ENCODE results near the gene SAMD8. TPM values are rescaled to one million over a fixed set of nuclear protein-coding genes. Genes with fewer than 3 reads are reported as not detected.
"Not testable (repeated sequence)": the region's sequence is repeated elsewhere in the genome, so short reads cannot be mapped to it uniquely, and the experiment has no call there.

SAMD8 gene
- total RNA-seq, 2 donors from 2014 or later, result 25.2 to 34.2 TPM

GRCh38 chr10:75205908-75206307, 94.5 kb downstream of the SAMD8 start:
- H3K36me3 Mint-ChIP-seq (ENCODE audit: low read depth), result peaks cover 7% of the 10 kb centered on the region
- H3K27me3 Mint-ChIP-seq, result no peaks in the 10 kb centered on the region
- peaks cover 8% of the 10 kb centered on the region for H3K4me1 Mint-ChIP-seq

GRCh38 chr10:75206638-75207037, 95.2 kb downstream of the SAMD8 start:
- DNase-seq, result not testable (repeated sequence)

More at GRCh38 chr10:75205908-75206307, 94.5 kb downstream of the SAMD8 start:
- Mint-ChIP-seq H3K27ac (no peak overlapping the region), H3K4me3 (no peak overlapping the region)
- no peak for DNase-seq
- no peak for ATAC-seq
- H3K9me3 ChIP-seq (ENCODE audit: control insufficient read depth, low read length, poor library complexity, severe bottlenecking), result no peaks in the 10 kb centered on the region

GRCh38 chr10:75207079-75207856, 95.8 kb downstream of the SAMD8 start:
- no peaks in the 10 kb centered on the region for H3K9me3 ChIP-seq (ENCODE audit: control insufficient read depth, low read length, poor library complexity, severe bottlenecking)
- H3K4me1 Mint-ChIP-seq, result peaks cover 18% of the 10 kb centered on the region
- peaks cover 2% of the 10 kb centered on the region for H3K36me3 Mint-ChIP-seq (ENCODE audit: low read depth)
- DNase-seq, result no peak
- H3K27me3 Mint-ChIP-seq, result no peaks in the 10 kb centered on the region
- no peak overlapping the region for H3K4me3 Mint-ChIP-seq
- no peak for ATAC-seq
- H3K27ac Mint-ChIP-seq, result no peak overlapping the region

More at GRCh38 chr10:75206638-75207037, 95.2 kb downstream of the SAMD8 start:
- H3K4me1 Mint-ChIP-seq, result peaks cover 12% of the 10 kb centered on the region
- not testable (repeated sequence) for H3K27ac Mint-ChIP-seq; H3K9me3 ChIP-seq (ENCODE audit: control insufficient read depth, low read length, poor library complexity, severe bottlenecking); H3K27me3 Mint-ChIP-seq; H3K4me3 Mint-ChIP-seq; H3K36me3 Mint-ChIP-seq (ENCODE audit: low read depth); ATAC-seq

GRCh38 chr10:75207857-75208144, 96.3 kb downstream of the SAMD8 start:
- Mint-ChIP-seq H3K4me3 (no peak overlapping the region), H3K4me1 (peaks cover 23% of the 10 kb centered on the region), H3K27me3 (no peaks in the 10 kb centered on the region), H3K36me3 (ENCODE audit: low read depth) (peaks cover 2% of the 10 kb centered on the region), H3K27ac (no peak overlapping the region)
- no peak for ATAC-seq
- no peak for DNase-seq
- H3K9me3 ChIP-seq (ENCODE audit: control insufficient read depth, low read length, poor library complexity, severe bottlenecking), result no peaks in the 10 kb centered on the region

GRCh38 chr10:75208181-75208580, 96.7 kb downstream of the SAMD8 start:
- H3K9me3 ChIP-seq (ENCODE audit: control insufficient read depth, low read length, poor library complexity, severe bottlenecking), result no peaks in the 10 kb centered on the region
- Mint-ChIP-seq H3K36me3 (ENCODE audit: low read depth) (peaks cover 2% of the 10 kb centered on the region), H3K4me1 (peaks cover 24% of the 10 kb centered on the region), H3K4me3 (peak overlapping the region; percentile 39), H3K27ac (peak overlapping the region; percentile 57), H3K27me3 (no peaks in the 10 kb centered on the region)
- no peak for ATAC-seq
- DNase-seq, result no peak

GRCh38 chr10:75209086-75209920, 97.8 kb downstream of the SAMD8 start:
- H3K4me1 Mint-ChIP-seq, result peaks cover 26% of the 10 kb centered on the region
- ATAC-seq (no peak), DNase-seq (no peak)
- peak overlapping the region; percentile 99 for H3K27ac Mint-ChIP-seq
- peaks cover 1% of the 10 kb centered on the region for H3K36me3 Mint-ChIP-seq (ENCODE audit: low read depth)
- peak overlapping the region; percentile 100 for H3K4me3 Mint-ChIP-seq
- no peaks in the 10 kb centered on the region for H3K9me3 ChIP-seq (ENCODE audit: control insufficient read depth, low read length, poor library complexity, severe bottlenecking)
- H3K27me3 Mint-ChIP-seq, result no peaks in the 10 kb centered on the region

GRCh38 chr10:75209921-75210281, 98.4 kb downstream of the SAMD8 start:
- no peaks in the 10 kb centered on the region for H3K36me3 Mint-ChIP-seq (ENCODE audit: low read depth)
- peak; percentile 68 for ATAC-seq
- H3K27ac Mint-ChIP-seq, result peak overlapping the region; percentile 99
- no peaks in the 10 kb centered on the region for H3K27me3 Mint-ChIP-seq
- H3K9me3 ChIP-seq (ENCODE audit: control insufficient read depth, low read length, poor library complexity, severe bottlenecking), result no peaks in the 10 kb centered on the region
- peak; percentile 53 to 67 (median 64) for DNase-seq
- peaks cover 25% of the 10 kb centered on the region for H3K4me1 Mint-ChIP-seq
- H3K4me3 Mint-ChIP-seq, result peak overlapping the region; percentile 100

- no peaks in the 10 kb centered on the region for H3K27me3 Mint-ChIP-seq
- ATAC-seq (peak; percentile 90), DNase-seq (peak; percentile 96 to 97 (median 96))
- peaks cover 25% of the 10 kb centered on the region for H3K4me1 Mint-ChIP-seq
- H3K4me3 Mint-ChIP-seq, result peak within 1 kb of the TSS; percentile 100
- H3K9me3 ChIP-seq (ENCODE audit: control insufficient read depth, low read length, poor library complexity, severe bottlenecking), result no peaks in the 10 kb centered on the region
- H3K27ac Mint-ChIP-seq, result peak within 1 kb of the TSS; percentile 99
- H3K36me3 Mint-ChIP-seq (ENCODE audit: low read depth), result no peaks in the 10 kb centered on the region
Observed at GRCh38 chr10:75210282-75211006, 99.0 kb downstream of the SAMD8 start, which contains the start of gene VDAC2. Gene VDAC2, plus strand, starts transcription at chr10:75210796. Its CDS starts 363 bp downstream, at chr10:75211159.

- DNase-seq, result no peak
- no peak for ATAC-seq
- peaks cover 2% of the 10 kb centered on the region for H3K36me3 Mint-ChIP-seq (ENCODE audit: low read depth)
- peaks cover 29% of the 10 kb centered on the region for H3K4me1 Mint-ChIP-seq
- H3K9me3 ChIP-seq (ENCODE audit: control insufficient read depth, low read length, poor library complexity, severe bottlenecking), result no peaks in the 10 kb centered on the region
- peak overlapping the region; percentile 100 for H3K4me3 Mint-ChIP-seq
- no peaks in the 10 kb centered on the region for H3K27me3 Mint-ChIP-seq
- peak overlapping the region; percentile 99 for H3K27ac Mint-ChIP-seq
Observed at GRCh38 chr10:75211007-75211691, 99.7 kb downstream of the SAMD8 start.

GRCh38 chr10:75212343-75212742, 100.9 kb downstream of the SAMD8 start:
- ATAC-seq, result no peak
- peaks cover 3% of the 10 kb centered on the region for H3K36me3 Mint-ChIP-seq (ENCODE audit: low read depth)
- peak overlapping the region; percentile 99 for H3K27ac Mint-ChIP-seq
- H3K4me3 Mint-ChIP-seq, result peak overlapping the region; percentile 100
- H3K4me1 Mint-ChIP-seq, result peaks cover 35% of the 10 kb centered on the region
- no peaks in the 10 kb centered on the region for H3K27me3 Mint-ChIP-seq
- no peak for DNase-seq
- no peaks in the 10 kb centered on the region for H3K9me3 ChIP-seq (ENCODE audit: control insufficient read depth, low read length, poor library complexity, severe bottlenecking)

GRCh38 chr10:75220274-75220673, 108.8 kb downstream of the SAMD8 start:
- DNase-seq, result no peak
- H3K27ac Mint-ChIP-seq, result peak overlapping the region; percentile 21
- no peaks in the 10 kb centered on the region for H3K9me3 ChIP-seq (ENCODE audit: control insufficient read depth, low read length, poor library complexity, severe bottlenecking)
- H3K27me3 Mint-ChIP-seq, result no peaks in the 10 kb centered on the region
- ATAC-seq, result no peak
- peaks cover 12% of the 10 kb centered on the region for H3K36me3 Mint-ChIP-seq (ENCODE audit: low read depth)
- H3K4me3 Mint-ChIP-seq, result no peak overlapping the region
- H3K4me1 Mint-ChIP-seq, result peaks cover 32% of the 10 kb centered on the region

- Mint-ChIP-seq H3K4me1 (peaks cover 33% of the 10 kb centered on the region), H3K27ac (peak overlapping the region; percentile 79)
- DNase-seq; H3K36me3 Mint-ChIP-seq (ENCODE audit: low read depth); H3K4me3 Mint-ChIP-seq; H3K9me3 ChIP-seq (ENCODE audit: control insufficient read depth, low read length, poor library complexity, severe bottlenecking); H3K27me3 Mint-ChIP-seq; ATAC-seq: not testable (repeated sequence)
Observed at GRCh38 chr10:75221492-75221891, 110.0 kb downstream of the SAMD8 start.
